ENCODE results near the gene L2HGDH. TPM values are rescaled to one million over a fixed set of nuclear protein-coding genes. Genes with fewer than 3 reads are reported as not detected.

Gene L2HGDH
- 13.9 and 15.8 TPM in 2 replicates for total RNA-seq (2022)
- Bru-seq, nascent RNA: percentile 70 among the genes with signal in this experiment
- percentile 66 among the genes with signal in this experiment for BruChase-seq, experiment 1, labeled RNA remaining after a 6-hour chase
- BruChase-seq, experiment 2, labeled RNA remaining after a 2-hour chase: percentile 65 among the genes with signal in this experiment
- long read RNA-seq, full-length matches to known transcripts: 3 of 17 reads
- long read RNA-seq, partial matches to known transcripts: 3 of 17 reads
- long read RNA-seq, other reads (novel, unspliced or antisense): 11 of 17 reads

GRCh38 chr14:50311972-50312733, at the start of gene L2HGDH, which contains the start of gene DMAC2L:
Gene L2HGDH, minus strand, starts transcription at chr14:50312229. Its CDS starts 79 bp downstream, at chr14:50312150.
Gene DMAC2L, plus strand, starts transcription at chr14:50312324. Its CDS starts 9,164 bp downstream, at chr14:50321488.
- CTCF ChIA-PET: interaction anchor here (0.6 to 1.3 kb wide), 3 partner anchors 53 to 547 kb away, joined by 3 read pairs; no protein-coding TSS in a partner anchor
- intact Hi-C loops (cut with micrococcal nuclease; ENCODE audit: unreplicated experiment): no loop called here
- no peaks in the 10 kb centered on the region for H3K9me3 Mint-ChIP-seq (ENCODE audit: low read depth, unreplicated experiment)
- peak within 1 kb of the TSS; percentile 95 for H3K4me3 Mint-ChIP-seq (ENCODE audit: low read depth, unreplicated experiment)
- TF ChIP-seq CTCF (IDR thresholded peaks at IDR 0.05; ENCODE audit: unreplicated experiment): peak; percentile 46
- DNase-seq: peak; percentile 95
- peak within 1 kb of the TSS; percentile 89 for H3K27ac Mint-ChIP-seq (ENCODE audit: unreplicated experiment)
- H3K4me1 Mint-ChIP-seq (ENCODE audit: low read depth, unreplicated experiment): peaks cover 6% of the 10 kb centered on the region
- H3K27me3 Mint-ChIP-seq (ENCODE audit: unreplicated experiment): no peaks in the 10 kb centered on the region
- peaks cover 26% of the 10 kb centered on the region for H3K36me3 Mint-ChIP-seq (ENCODE audit: insufficient read depth, unreplicated experiment)
- no TSS peak for BruUV-seq (replicated peaks)

GRCh38 chr14:50360851-50361250, 48.8 kb upstream of the L2HGDH start:
- H3K9me3 Mint-ChIP-seq (ENCODE audit: low read depth, unreplicated experiment): no peaks in the 10 kb centered on the region
- H3K4me3 Mint-ChIP-seq (ENCODE audit: low read depth, unreplicated experiment): no peak overlapping the region
- no peak for TF ChIP-seq CTCF (IDR thresholded peaks at IDR 0.05; ENCODE audit: unreplicated experiment)
- no peaks in the 10 kb centered on the region for H3K36me3 Mint-ChIP-seq (ENCODE audit: insufficient read depth, unreplicated experiment)
- no peak for DNase-seq
- H3K27ac Mint-ChIP-seq (ENCODE audit: unreplicated experiment): no peak overlapping the region
- CTCF ChIA-PET: no interaction called here
- H3K27me3 Mint-ChIP-seq (ENCODE audit: unreplicated experiment): no peaks in the 10 kb centered on the region
- peaks cover 16% of the 10 kb centered on the region for H3K4me1 Mint-ChIP-seq (ENCODE audit: low read depth, unreplicated experiment)
- intact Hi-C loops (cut with micrococcal nuclease; ENCODE audit: unreplicated experiment): no loop called here
- no TSS peak for BruUV-seq (replicated peaks)

- intact Hi-C loops (cut with micrococcal nuclease; ENCODE audit: unreplicated experiment): no loop called here
- BruUV-seq (replicated peaks): no TSS peak
- Mint-ChIP-seq H3K9me3 (ENCODE audit: low read depth, unreplicated experiment) (no peaks in the 10 kb centered on the region), H3K27ac (ENCODE audit: unreplicated experiment) (no peak overlapping the region), H3K4me3 (ENCODE audit: low read depth, unreplicated experiment) (no peak overlapping the region), H3K4me1 (ENCODE audit: low read depth, unreplicated experiment) (peaks cover 18% of the 10 kb centered on the region), H3K27me3 (ENCODE audit: unreplicated experiment) (no peaks in the 10 kb centered on the region), H3K36me3 (ENCODE audit: insufficient read depth, unreplicated experiment) (no peaks in the 10 kb centered on the region)
- CTCF ChIA-PET: interaction anchor here (0.5 to 0.6 kb wide), 2 partner anchors 25 to 104 kb away, joined by 3 to 5 read pairs; no protein-coding TSS in a partner anchor
- DNase-seq: no peak
- TF ChIP-seq CTCF (IDR thresholded peaks at IDR 0.05; ENCODE audit: unreplicated experiment): no peak
These were observed 48.1 kb upstream of the L2HGDH start for GRCh38 chr14:50360093-50360492.

GRCh38 chr14:50359631-50360030, 47.6 kb upstream of the L2HGDH start:
- Mint-ChIP-seq H3K4me1 (ENCODE audit: low read depth, unreplicated experiment) (peaks cover 18% of the 10 kb centered on the region), H3K9me3 (ENCODE audit: low read depth, unreplicated experiment) (no peaks in the 10 kb centered on the region), H3K27ac (ENCODE audit: unreplicated experiment) (no peak overlapping the region), H3K36me3 (ENCODE audit: insufficient read depth, unreplicated experiment) (no peaks in the 10 kb centered on the region), H3K4me3 (ENCODE audit: low read depth, unreplicated experiment) (no peak overlapping the region), H3K27me3 (ENCODE audit: unreplicated experiment) (no peaks in the 10 kb centered on the region)
- CTCF ChIA-PET: interaction anchor here (0.5 to 0.6 kb wide), 2 partner anchors 26 to 104 kb away, joined by 3 to 5 read pairs; no protein-coding TSS in a partner anchor
- intact Hi-C loops (cut with micrococcal nuclease; ENCODE audit: unreplicated experiment): no loop called here
- DNase-seq: no peak
- no TSS peak for BruUV-seq (replicated peaks)
- TF ChIP-seq CTCF (IDR thresholded peaks at IDR 0.05; ENCODE audit: unreplicated experiment): no peak
